ENCODE measurements around the gene RPL36A.

The RPL36A gene

GRCh38 chrX:101369687-101370086 lies 21.1 kb upstream of the RPL36A start:
- Histone ChIP-seq H3K4me1 (ENCODE audit: insufficient read depth, low read length) (no peaks in the 10 kb centered on the region), H3K27me3 (ENCODE audit: insufficient read depth, low read length) (no peaks in the 10 kb centered on the region), H3K36me3 (ENCODE audit: insufficient read depth, low read depth, low read length) (no peaks in the 10 kb centered on the region), H3K9me3 (ENCODE audit: insufficient read depth, low read depth, low read length) (no peaks in the 10 kb centered on the region), H3K27ac (ENCODE audit: low read length) (no peak overlapping the region), H3K9ac (ENCODE audit: low read depth, low read length) (no peak overlapping the region), H3K4me3 (ENCODE audit: low read length) (no peak overlapping the region)

- Histone ChIP-seq H3K9ac (ENCODE audit: low read depth, low read length) (no peak overlapping the region), H3K9me3 (ENCODE audit: insufficient read depth, low read depth, low read length) (no peaks in the 10 kb centered on the region), H3K4me3 (ENCODE audit: low read length) (no peak overlapping the region), H3K27ac (ENCODE audit: low read length) (no peak overlapping the region), H3K27me3 (ENCODE audit: insufficient read depth, low read length) (no peaks in the 10 kb centered on the region), H3K4me1 (ENCODE audit: insufficient read depth, low read length) (no peaks in the 10 kb centered on the region), H3K36me3 (ENCODE audit: insufficient read depth, low read depth, low read length) (no peaks in the 10 kb centered on the region)
Measured at GRCh38 chrX:101370888-101371504, 19.8 kb upstream of the RPL36A start.

- no peak overlapping the region for H3K4me3 ChIP-seq (ENCODE audit: low read length)
- no peak overlapping the region for H3K27ac ChIP-seq (ENCODE audit: low read length)
- no peak overlapping the region for H3K9ac ChIP-seq (ENCODE audit: low read depth, low read length)
- no peaks in the 10 kb centered on the region for H3K36me3 ChIP-seq (ENCODE audit: insufficient read depth, low read depth, low read length)
- no peaks in the 10 kb centered on the region for H3K27me3 ChIP-seq (ENCODE audit: insufficient read depth, low read length)
- H3K4me1 ChIP-seq (ENCODE audit: insufficient read depth, low read length) = no peaks in the 10 kb centered on the region
- H3K9me3 ChIP-seq (ENCODE audit: insufficient read depth, low read depth, low read length) = no peaks in the 10 kb centered on the region
Measured at GRCh38 chrX:101377547-101377946, 13.3 kb upstream of the RPL36A start.

- Histone ChIP-seq H3K27me3 (ENCODE audit: insufficient read depth, low read length) (no peaks in the 10 kb centered on the region), H3K27ac (ENCODE audit: low read length) (no peak overlapping the region), H3K36me3 (ENCODE audit: insufficient read depth, low read depth, low read length) (no peaks in the 10 kb centered on the region), H3K4me3 (ENCODE audit: low read length) (no peak overlapping the region), H3K4me1 (ENCODE audit: insufficient read depth, low read length) (no peaks in the 10 kb centered on the region), H3K9me3 (ENCODE audit: insufficient read depth, low read depth, low read length) (no peaks in the 10 kb centered on the region), H3K9ac (ENCODE audit: low read depth, low read length) (no peak overlapping the region)
Measured at GRCh38 chrX:101383679-101384205, 7.1 kb upstream of the RPL36A start.

GRCh38 chrX:101385026-101385684 lies 5.7 kb upstream of the RPL36A start:
- Histone ChIP-seq H3K4me3 (ENCODE audit: low read length) (no peak overlapping the region), H3K4me1 (ENCODE audit: insufficient read depth, low read length) (no peaks in the 10 kb centered on the region), H3K36me3 (ENCODE audit: insufficient read depth, low read depth, low read length) (no peaks in the 10 kb centered on the region), H3K27me3 (ENCODE audit: insufficient read depth, low read length) (no peaks in the 10 kb centered on the region), H3K27ac (ENCODE audit: low read length) (no peak overlapping the region), H3K9me3 (ENCODE audit: insufficient read depth, low read depth, low read length) (no peaks in the 10 kb centered on the region), H3K9ac (ENCODE audit: low read depth, low read length) (no peak overlapping the region)

GRCh38 chrX:101385795-101386541 lies 4.8 kb upstream of the RPL36A start, which contains the start of gene BTK:
TSS of gene BTK (minus strand) at chrX:101386191. CDS start at chrX:101375284, 10,907 bp downstream.
- H3K9ac ChIP-seq (ENCODE audit: low read depth, low read length) = no peak within 1 kb of the TSS
- H3K4me1 ChIP-seq (ENCODE audit: insufficient read depth, low read length) = no peaks in the 10 kb centered on the region
- no peaks in the 10 kb centered on the region for H3K36me3 ChIP-seq (ENCODE audit: insufficient read depth, low read depth, low read length)
- H3K27me3 ChIP-seq (ENCODE audit: insufficient read depth, low read length) = no peaks in the 10 kb centered on the region
- H3K9me3 ChIP-seq (ENCODE audit: insufficient read depth, low read depth, low read length) = no peaks in the 10 kb centered on the region
- H3K4me3 ChIP-seq (ENCODE audit: low read length) = no peak within 1 kb of the TSS
- H3K27ac ChIP-seq (ENCODE audit: low read length) = no peak within 1 kb of the TSS

- Histone ChIP-seq H3K36me3 (ENCODE audit: insufficient read depth, low read depth, low read length) (peaks cover 4% of the 10 kb centered on the region), H3K9me3 (ENCODE audit: insufficient read depth, low read depth, low read length) (no peaks in the 10 kb centered on the region), H3K4me3 (ENCODE audit: low read length) (no peak overlapping the region), H3K4me1 (ENCODE audit: insufficient read depth, low read length) (no peaks in the 10 kb centered on the region), H3K27me3 (ENCODE audit: insufficient read depth, low read length) (no peaks in the 10 kb centered on the region), H3K27ac (ENCODE audit: low read length) (no peak overlapping the region), H3K9ac (ENCODE audit: low read depth, low read length) (no peak overlapping the region)
Measured at GRCh38 chrX:101386542-101386885, 4.3 kb upstream of the RPL36A start.

GRCh38 chrX:101388604-101389003 lies 2.2 kb upstream of the RPL36A start:
- no peaks in the 10 kb centered on the region for H3K9me3 ChIP-seq (ENCODE audit: insufficient read depth, low read depth, low read length)
- no peaks in the 10 kb centered on the region; the same call in 1 of the 2 replicates for H3K4me1 ChIP-seq (ENCODE audit: insufficient read depth, low read length)
- peaks cover 24% of the 10 kb centered on the region for H3K36me3 ChIP-seq (ENCODE audit: insufficient read depth, low read depth, low read length)
- no peaks in the 10 kb centered on the region for H3K27me3 ChIP-seq (ENCODE audit: insufficient read depth, low read length)
- no peak overlapping the region for H3K27ac ChIP-seq (ENCODE audit: low read length)
- H3K4me3 ChIP-seq (ENCODE audit: low read length) = no peak overlapping the region
- no peak overlapping the region for H3K9ac ChIP-seq (ENCODE audit: low read depth, low read length)

- Histone ChIP-seq H3K4me3 (ENCODE audit: low read length) (peak overlapping the region; percentile 96), H3K9me3 (ENCODE audit: insufficient read depth, low read depth, low read length) (no peaks in the 10 kb centered on the region), H3K4me1 (ENCODE audit: insufficient read depth, low read length) (no peaks in the 10 kb centered on the region; the same call in 1 of the 2 replicates), H3K36me3 (ENCODE audit: insufficient read depth, low read depth, low read length) (peaks cover 47% of the 10 kb centered on the region), H3K9ac (ENCODE audit: low read depth, low read length) (peak overlapping the region; percentile 100), H3K27ac (ENCODE audit: low read length) (no peak overlapping the region), H3K27me3 (ENCODE audit: insufficient read depth, low read length) (no peaks in the 10 kb centered on the region)
Measured at GRCh38 chrX:101391831-101392230, 1.0 kb downstream of the RPL36A start.

- H3K4me1 ChIP-seq (ENCODE audit: insufficient read depth, low read length) = no peaks in the 10 kb centered on the region; the same call in 1 of the 2 replicates
- H3K9ac ChIP-seq (ENCODE audit: low read depth, low read length) = peak overlapping the region; percentile 41; the same call in 1 of the 2 replicates
- H3K27me3 ChIP-seq (ENCODE audit: insufficient read depth, low read length) = no peaks in the 10 kb centered on the region
- no peak overlapping the region for H3K27ac ChIP-seq (ENCODE audit: low read length)
- no peaks in the 10 kb centered on the region for H3K9me3 ChIP-seq (ENCODE audit: insufficient read depth, low read depth, low read length)
- H3K36me3 ChIP-seq (ENCODE audit: insufficient read depth, low read depth, low read length) = peaks cover 47% of the 10 kb centered on the region
- H3K4me3 ChIP-seq (ENCODE audit: low read length) = no peak overlapping the region; the same call in 1 of the 2 replicates
Measured at GRCh38 chrX:101393530-101394305, 2.9 kb downstream of the RPL36A start.

GRCh38 chrX:101394372-101394771 lies 3.6 kb downstream of the RPL36A start:
- peaks cover 47% of the 10 kb centered on the region for H3K36me3 ChIP-seq (ENCODE audit: insufficient read depth, low read depth, low read length)
- H3K9me3 ChIP-seq (ENCODE audit: insufficient read depth, low read depth, low read length) = no peaks in the 10 kb centered on the region
- H3K9ac ChIP-seq (ENCODE audit: low read depth, low read length) = no peak overlapping the region
- H3K4me1 ChIP-seq (ENCODE audit: insufficient read depth, low read length) = no peaks in the 10 kb centered on the region; the same call in 1 of the 2 replicates
- no peak overlapping the region for H3K4me3 ChIP-seq (ENCODE audit: low read length)
- no peak overlapping the region for H3K27ac ChIP-seq (ENCODE audit: low read length)
- no peaks in the 10 kb centered on the region for H3K27me3 ChIP-seq (ENCODE audit: insufficient read depth, low read length)
